ENCODE data around the gene C1GALT1C1L. TPM values are rescaled to one million over a fixed set of nuclear protein-coding genes. Genes with fewer than 3 reads are reported as not detected.
"Not testable (repeated sequence)": the region's sequence is repeated elsewhere in the genome, so short reads cannot be mapped to it uniquely, and the experiment has no call there.

C1GALT1C1L gene
- 1 to 10 TPM; 2.8 to 3.7 (median 3.0) TPM for polyA plus RNA-seq (ENCODE audit: insufficient read length in 3 of 3)
- long read RNA-seq, donor 1, transcript C1GALT1C1L-201 (1 exons, 1,172 nt) = major isoform, 5 of 102 reads
- long read RNA-seq, donor 1, partial matches to known transcripts = 70 of 102 reads
- long read RNA-seq, donor 1, other reads (novel, unspliced or antisense) = 27 of 102 reads
- long read RNA-seq, donor 2, partial matches to known transcripts = 8 of 12 reads
- long read RNA-seq, donor 2, other reads (novel, unspliced or antisense) = 0 of 12 reads
- long read RNA-seq, donor 3, transcript C1GALT1C1L-201 (1 exons, 1,172 nt) = major isoform, 8 of 8 reads
- long read RNA-seq, donor 3, partial matches to known transcripts = 0 of 8 reads
- long read RNA-seq, donor 3, other reads (novel, unspliced or antisense) = 0 of 8 reads
- long read RNA-seq, donor 4, partial matches to known transcripts = 0 of 4 reads
- long read RNA-seq, donor 4, other reads (novel, unspliced or antisense) = 0 of 4 reads
- long read RNA-seq, donor 5, partial matches to known transcripts = 0 of 2 reads
- long read RNA-seq, donor 5, other reads (novel, unspliced or antisense) = 0 of 2 reads
- long read RNA-seq, donor 6, partial matches to known transcripts = 0 of 2 reads
- long read RNA-seq, donor 6, other reads (novel, unspliced or antisense) = 0 of 2 reads
- long read RNA-seq, donor 7, partial matches to known transcripts = 0 of 4 reads
- long read RNA-seq, donor 7, other reads (novel, unspliced or antisense) = 0 of 4 reads
- long read RNA-seq, donor 8, partial matches to known transcripts = 0 of 2 reads
- long read RNA-seq, donor 8, other reads (novel, unspliced or antisense) = 0 of 2 reads
- long read RNA-seq, donor 9, transcript C1GALT1C1L-201 (1 exons, 1,172 nt) = major isoform, 9 of 17 reads
- long read RNA-seq, donor 9, partial matches to known transcripts = 8 of 17 reads
- long read RNA-seq, donor 9, other reads (novel, unspliced or antisense) = 0 of 17 reads
- long read RNA-seq, donor 10, partial matches to known transcripts = 0 of 4 reads
- long read RNA-seq, donor 10, other reads (novel, unspliced or antisense) = 0 of 4 reads
- long read RNA-seq, donor 11, transcript C1GALT1C1L-201 (1 exons, 1,172 nt) = major isoform, 7 of 7 reads
- long read RNA-seq, donor 11, partial matches to known transcripts = 0 of 7 reads
- long read RNA-seq, donor 11, other reads (novel, unspliced or antisense) = 0 of 7 reads
- long read RNA-seq, donor 12, partial matches to known transcripts = 0 of 2 reads
- long read RNA-seq, donor 12, other reads (novel, unspliced or antisense) = 0 of 2 reads
- long read RNA-seq, donor 13, transcript C1GALT1C1L-201 (1 exons, 1,172 nt) = major isoform, 5 of 5 reads
- long read RNA-seq, donor 13, partial matches to known transcripts = 0 of 5 reads
- long read RNA-seq, donor 13, other reads (novel, unspliced or antisense) = 0 of 5 reads
- long read RNA-seq, donor 14 = 0 reads
- long read RNA-seq, donor 15, partial matches to known transcripts = 0 of 1 reads
- long read RNA-seq, donor 15, other reads (novel, unspliced or antisense) = 0 of 1 reads
- long read RNA-seq, donor 16, transcript C1GALT1C1L-201 (1 exons, 1,172 nt) = major isoform, 5 of 5 reads
- long read RNA-seq, donor 16, partial matches to known transcripts = 0 of 5 reads
- long read RNA-seq, donor 16, other reads (novel, unspliced or antisense) = 0 of 5 reads

GRCh38 chr2:43676322-43677050, at the start of gene C1GALT1C1L:
TSS of gene C1GALT1C1L (minus strand) at chr2:43676429. CDS start at chr2:43676322, 107 bp downstream.
- DNase-seq = peak; percentile 39

DNA sequence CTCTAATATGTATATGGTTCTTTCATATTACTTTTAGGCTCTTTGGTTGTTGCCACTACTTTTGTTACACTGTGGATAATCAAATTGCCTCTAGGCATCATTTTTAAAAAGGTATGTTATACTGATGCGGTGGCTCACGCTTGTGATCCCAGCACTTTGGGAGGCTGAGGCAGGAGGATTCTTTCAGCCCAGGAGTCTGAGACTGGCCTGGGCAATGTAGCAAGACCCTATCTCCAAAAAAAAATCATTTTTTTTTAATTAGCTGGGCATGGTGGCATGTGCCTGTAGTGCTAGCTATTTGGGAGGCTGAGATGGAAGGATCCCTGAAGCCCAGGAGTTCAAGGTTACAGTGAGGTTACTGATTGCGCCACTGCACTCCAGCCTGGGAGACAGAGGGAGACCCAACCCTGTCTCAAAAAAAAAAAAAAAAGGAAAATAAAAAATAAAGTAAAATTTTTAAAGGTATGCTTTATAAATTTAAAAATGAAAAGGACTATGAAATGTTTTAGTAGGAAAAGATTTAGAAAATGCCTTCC, 49.5 kb upstream of the C1GALT1C1L start:
- no peak for DNase-seq

DNA sequence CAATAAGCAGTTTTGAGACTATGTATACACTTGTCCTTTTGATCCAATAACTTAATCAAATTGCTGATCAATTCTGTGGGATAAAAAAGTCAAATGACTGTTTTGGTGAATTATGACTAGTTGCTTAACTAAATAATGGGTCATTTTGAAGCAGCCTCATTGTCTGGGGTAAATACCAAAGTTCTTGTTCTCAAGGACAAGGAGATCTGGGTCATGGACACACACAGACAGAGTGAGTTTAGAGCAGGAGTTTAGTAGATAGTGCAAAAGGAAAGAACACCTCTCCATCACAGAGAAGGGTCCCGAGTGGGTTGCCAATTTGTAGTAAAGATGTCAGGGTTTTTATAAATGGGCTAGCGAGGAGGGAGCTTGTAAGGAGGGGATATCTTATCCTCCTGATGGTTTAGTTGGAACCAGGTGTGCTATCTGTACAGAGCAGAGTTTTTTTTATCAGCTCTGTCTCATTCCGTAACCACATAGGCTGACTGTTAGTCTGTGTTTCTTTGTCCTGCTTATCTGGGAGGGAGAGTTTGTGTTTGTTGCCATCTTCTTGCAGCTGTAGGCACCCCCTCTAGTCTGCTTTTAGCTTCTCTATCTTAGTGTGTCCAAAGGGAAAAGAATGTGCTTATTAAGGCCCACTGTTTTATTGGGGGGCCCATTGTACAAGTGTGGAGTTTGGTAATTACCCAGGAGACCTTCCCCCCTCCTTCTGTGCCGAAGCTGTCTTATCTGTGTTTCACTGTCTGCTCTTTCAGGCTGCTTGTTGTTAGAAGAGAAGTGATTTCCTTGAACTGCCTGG, 48.7 kb upstream of the C1GALT1C1L start:
- no peak for DNase-seq

GRCh38 chr2:43718530-43719124, 42.4 kb upstream of the C1GALT1C1L start:
- no peak for DNase-seq

DNA sequence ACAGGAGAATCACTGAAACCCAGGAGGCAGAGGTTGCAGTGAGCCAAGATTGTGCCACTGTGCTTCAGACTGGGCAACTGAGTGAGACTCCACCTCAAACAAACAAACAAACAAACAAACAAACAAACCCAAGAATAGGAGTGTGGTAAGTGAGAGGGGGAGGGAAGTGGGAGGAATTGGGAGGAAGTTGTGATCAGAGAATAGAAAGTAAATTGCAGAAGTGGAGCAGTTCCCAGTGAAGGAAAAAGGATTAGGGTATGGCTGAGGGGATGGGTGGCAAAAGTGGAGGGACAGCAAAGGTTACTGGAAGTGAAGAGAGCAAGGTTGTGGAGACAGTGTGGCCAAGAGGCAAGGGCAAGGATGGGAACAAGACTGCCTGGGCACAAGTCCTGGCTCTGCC, 41.1 kb upstream of the C1GALT1C1L start:
- DNase-seq = no peak

- no peak for DNase-seq
These were observed 39.3 kb upstream of the C1GALT1C1L start for GRCh38 chr2:43715300-43716098.

- no peak for DNase-seq
These were observed 37.9 kb upstream of the C1GALT1C1L start for GRCh38 chr2:43714164-43714563.

DNA sequence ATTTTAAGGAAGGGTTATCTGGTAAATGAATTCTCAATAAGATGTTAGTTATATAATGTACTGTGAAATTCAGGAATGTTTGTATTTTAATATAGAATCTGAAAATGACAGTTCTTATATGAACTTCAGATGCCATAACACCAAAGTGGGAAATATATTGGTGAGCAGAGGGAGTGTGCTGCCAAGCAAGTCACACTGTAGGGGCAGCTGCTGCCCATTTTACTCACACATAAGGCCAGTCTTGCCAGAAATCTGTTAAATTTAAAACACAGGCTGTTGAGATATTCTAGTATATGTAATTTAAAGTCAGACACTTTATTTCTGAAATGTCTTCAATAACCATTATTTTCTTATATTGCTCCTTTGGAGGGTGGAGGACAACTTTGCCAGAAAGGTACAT, 34.6 kb upstream of the C1GALT1C1L start:
- DNase-seq = no peak

- DNase-seq = no peak
These were observed 32.7 kb upstream of the C1GALT1C1L start for GRCh38 chr2:43708891-43709290.

DNA sequence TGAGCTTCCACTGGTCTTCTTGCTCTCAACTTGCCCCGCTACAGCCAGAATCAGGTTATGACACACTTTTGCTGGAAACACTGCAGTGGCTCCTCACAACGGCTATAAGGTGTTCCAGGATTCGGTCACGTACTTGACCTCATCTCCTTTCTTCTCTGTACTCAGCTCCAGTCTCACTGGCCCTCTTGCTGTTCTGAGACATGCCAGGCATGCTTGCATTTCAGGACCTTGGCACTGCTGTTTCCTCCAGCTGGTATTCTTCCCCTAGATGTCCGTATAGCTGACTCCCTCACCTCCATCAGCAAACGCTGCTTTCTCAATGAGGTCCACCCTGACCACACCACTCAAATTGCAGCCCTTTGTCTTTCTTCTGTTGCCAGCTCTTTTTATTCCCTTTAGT, 31.9 kb upstream of the C1GALT1C1L start:
- DNase-seq = no peak

GRCh38 chr2:43707255-43708015, 31.2 kb upstream of the C1GALT1C1L start:
- DNase-seq = no peak

DNA sequence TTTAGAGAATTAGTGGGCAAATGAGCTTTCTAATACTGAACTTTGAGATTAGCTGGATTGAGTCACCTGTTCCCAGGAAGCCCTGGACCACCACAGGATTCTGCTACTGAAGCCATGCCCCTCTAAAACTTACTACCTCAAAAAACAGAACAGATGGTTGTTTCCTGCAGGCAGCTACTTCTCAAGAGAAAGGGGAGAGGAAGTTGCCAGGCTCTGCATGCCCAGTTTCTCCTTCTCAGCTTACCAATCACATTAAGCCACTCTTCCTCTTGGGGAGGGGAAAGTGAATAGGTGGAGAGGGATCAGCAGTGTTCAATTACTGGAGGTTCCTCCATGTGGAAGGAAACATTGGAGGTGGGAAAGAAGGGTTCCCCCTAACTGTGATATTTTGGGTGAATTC, 24.9 kb upstream of the C1GALT1C1L start:
- DNase-seq = no peak

GRCh38 chr2:43699761-43700160, 23.5 kb upstream of the C1GALT1C1L start:
- no peak for DNase-seq

GRCh38 chr2:43698140-43698539, 21.9 kb upstream of the C1GALT1C1L start:
- not testable (repeated sequence) for DNase-seq

DNA sequence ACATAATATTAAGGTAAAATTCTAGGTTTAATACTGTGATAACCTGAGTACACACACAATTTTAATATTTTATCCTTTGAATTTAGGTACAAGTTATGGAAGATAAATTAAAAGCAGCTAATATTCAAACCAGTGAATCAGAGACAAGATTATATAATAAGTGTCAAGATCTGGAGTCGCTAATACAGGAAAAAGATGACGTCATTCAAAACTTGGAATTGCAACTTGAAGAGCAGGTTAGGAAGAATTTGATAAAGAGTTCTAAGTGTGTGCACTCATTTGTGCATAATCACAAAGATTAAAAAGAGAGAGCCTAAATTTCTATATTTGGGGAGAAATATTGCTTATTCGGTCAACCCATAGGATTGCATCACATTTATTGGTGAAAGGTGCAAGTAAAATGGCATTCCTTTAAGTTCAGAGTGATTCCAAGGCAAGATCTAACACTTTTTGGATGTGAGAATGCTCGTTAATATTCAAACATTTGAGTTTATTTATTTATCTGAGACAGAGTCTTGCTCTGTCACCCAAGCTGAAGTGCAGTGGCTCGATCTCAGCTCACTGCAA, 16.3 kb upstream of the C1GALT1C1L start:
- DNase-seq = no peak

DNA sequence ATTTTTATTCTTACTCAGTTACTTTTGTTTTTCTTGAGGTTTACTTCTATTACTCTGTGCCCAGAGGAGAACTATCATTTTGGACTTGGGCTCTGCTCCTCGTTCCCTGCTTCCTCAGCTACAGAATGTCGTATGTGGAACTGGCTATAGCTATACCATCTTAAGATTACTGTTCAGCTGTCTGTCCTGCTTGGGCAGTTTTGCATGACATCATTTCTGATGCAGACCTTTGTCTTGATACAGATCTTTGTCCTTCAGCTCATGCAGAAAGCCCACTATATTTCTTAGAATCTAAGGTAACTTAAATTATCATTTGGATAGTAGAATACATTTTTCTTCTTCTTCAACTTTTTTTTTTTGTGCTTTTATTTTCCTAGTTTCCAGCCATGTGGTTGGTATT, 13.8 kb upstream of the C1GALT1C1L start:
- no peak for DNase-seq

DNA sequence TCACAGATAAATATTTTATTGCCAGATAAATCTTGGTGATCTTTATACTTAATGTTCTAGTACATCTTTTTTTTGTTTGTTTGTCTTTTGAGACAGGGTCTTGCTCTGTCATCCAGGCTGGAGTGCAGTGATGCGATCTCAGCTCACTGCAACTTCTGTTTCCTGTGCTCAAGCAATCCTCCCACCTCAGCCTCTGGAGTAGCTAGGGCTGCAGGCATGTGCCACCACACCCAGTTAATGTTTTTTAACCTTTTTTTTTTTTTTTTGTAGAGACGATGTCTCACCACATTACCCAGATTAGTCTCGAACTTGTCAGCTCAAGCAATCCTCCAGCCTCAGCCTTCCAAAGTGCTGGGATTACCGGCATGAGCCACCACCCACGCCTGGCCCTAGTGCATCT, 9.1 kb upstream of the C1GALT1C1L start:
- DNase-seq = no peak
